RWPE1 (cell line): ENCODE data around the gene RNU7-1.

Experiments
- CTCF ChIA-PET: fragments of 350-600 bp; sonication (Branson Sonifier 250); formaldehyde crosslinking; extraction: SDS; loops from one replicate; lab custom pipeline; 2021; lab: Yijun Ruan, JAX
- POLR2A ChIA-PET: fragments of 400-600 bp; formaldehyde crosslinking; extraction: SDS; loops from one replicate; lab custom pipeline; 2020; ENCODE audit warnings: antibody characterized with exemption; ENCODE audit not compliant: low non-redundant PET; lab: Yijun Ruan, JAX
- DNase-seq: peaks from one replicate; pipeline ENCODE4 v3.0.0; 2012; ENCODE audit warnings: low spot score
- H3K27ac ChIP-seq: fragments of 450-650 bp; 2 replicates; pipeline ENCODE4 v1.5.1; 2017
- TF ChIP-seq, protein P1 (sequence below): fragments of 450-650 bp; conservative IDR thresholded peaks from 2 replicates; pipeline ENCODE4 v1.5.1; 2017; ENCODE audit warnings: low read depth, mild to moderate bottlenecking

RNU7-1 gene

GRCh38 chr12:6925540-6926279, 17.9 kb upstream of the RNU7-1 start:
- CTCF ChIA-PET = interaction anchor here (0.6 to 3.0 kb wide), 6 partner anchors 12 to 187 kb away, joined by 3 to 15 read pairs (median 4); partner anchors contain the start of gene ENO2
- DNase-seq = peak; percentile 74
- TF ChIP-seq, protein P1, sequence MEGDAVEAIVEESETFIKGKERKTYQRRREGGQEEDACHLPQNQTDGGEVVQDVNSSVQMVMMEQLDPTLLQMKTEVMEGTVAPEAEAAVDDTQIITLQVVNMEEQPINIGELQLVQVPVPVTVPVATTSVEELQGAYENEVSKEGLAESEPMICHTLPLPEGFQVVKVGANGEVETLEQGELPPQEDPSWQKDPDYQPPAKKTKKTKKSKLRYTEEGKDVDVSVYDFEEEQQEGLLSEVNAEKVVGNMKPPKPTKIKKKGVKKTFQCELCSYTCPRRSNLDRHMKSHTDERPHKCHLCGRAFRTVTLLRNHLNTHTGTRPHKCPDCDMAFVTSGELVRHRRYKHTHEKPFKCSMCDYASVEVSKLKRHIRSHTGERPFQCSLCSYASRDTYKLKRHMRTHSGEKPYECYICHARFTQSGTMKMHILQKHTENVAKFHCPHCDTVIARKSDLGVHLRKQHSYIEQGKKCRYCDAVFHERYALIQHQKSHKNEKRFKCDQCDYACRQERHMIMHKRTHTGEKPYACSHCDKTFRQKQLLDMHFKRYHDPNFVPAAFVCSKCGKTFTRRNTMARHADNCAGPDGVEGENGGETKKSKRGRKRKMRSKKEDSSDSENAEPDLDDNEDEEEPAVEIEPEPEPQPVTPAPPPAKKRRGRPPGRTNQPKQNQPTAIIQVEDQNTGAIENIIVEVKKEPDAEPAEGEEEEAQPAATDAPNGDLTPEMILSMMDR = no peak
- POLR2A ChIA-PET = interaction anchor here (0.6 to 1.5 kb wide), 7 partner anchors 12 to 53 kb away, joined by 3 to 5 read pairs (median 3); partner anchors contain the start of genes C12orf57, RNU7-1 and SPSB2
- H3K27ac ChIP-seq = peak overlapping the region; percentile 98

- ChIA-PET POLR2A (no interaction called here), CTCF (interaction anchor here (0.6 to 3.0 kb wide), 3 partner anchors 10 to 227 kb away, joined by 3 to 15 read pairs (median 7); partner anchors contain the start of gene RNU7-1)
- peak within 1 kb of the TSS; percentile 98 for H3K27ac ChIP-seq
- DNase-seq = no peak
- TF ChIP-seq, protein P1 = no peak
Measured at GRCh38 chr12:6927379-6928021, 16.1 kb upstream of the RNU7-1 start, which contains the start of gene ATN1. Gene ATN1, plus strand, starts transcription at chr12:6927959. Its CDS starts 6,043 bp downstream, at chr12:6934002.

DNA sequence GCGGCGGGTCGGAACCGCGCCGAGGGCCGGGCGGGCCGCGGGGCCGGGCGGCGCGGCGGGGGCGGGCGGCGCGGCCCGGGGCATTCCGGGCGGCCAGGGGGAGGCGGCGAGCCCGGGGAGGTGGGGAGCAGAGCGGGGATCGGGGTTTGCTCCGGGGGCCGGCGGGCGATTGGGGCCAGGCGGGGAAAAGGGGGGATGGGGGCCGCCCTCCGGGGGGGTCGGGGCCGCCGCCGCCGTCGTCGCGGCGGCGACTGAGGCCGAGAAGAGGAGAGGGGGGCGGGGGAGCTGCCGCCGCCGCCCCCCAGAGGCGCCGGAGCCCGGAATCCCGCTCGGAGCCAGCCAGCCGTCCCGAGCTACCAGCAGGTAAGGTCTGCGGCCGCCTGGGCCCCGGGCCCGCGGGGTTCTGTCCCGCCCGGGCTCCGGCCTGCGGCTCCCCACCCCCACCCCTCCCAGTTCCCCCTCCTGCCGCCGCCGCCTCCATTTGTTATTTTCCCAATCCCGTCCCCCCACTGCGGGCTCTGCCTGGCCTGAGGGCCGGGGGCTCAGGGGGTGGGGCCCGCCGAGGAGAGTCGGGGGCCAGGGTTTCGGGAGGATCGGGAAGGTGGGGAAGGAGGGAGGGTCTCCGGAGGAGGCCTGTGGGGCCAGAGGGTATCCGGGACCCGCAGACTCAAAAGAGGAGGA, 15.5 kb upstream of the RNU7-1 start:
- DNase-seq = no peak
- ChIA-PET POLR2A (interaction anchor here (0.7 to 1.2 kb wide), 2 partner anchors 34 to 37 kb away, joined by 4 to 5 read pairs; no protein-coding TSS in a partner anchor), CTCF (no interaction called here)
- H3K27ac ChIP-seq = peak overlapping the region; percentile 98
- TF ChIP-seq, protein P1 = no peak

GRCh38 chr12:6928703-6929407, 14.8 kb upstream of the RNU7-1 start:
- peak overlapping the region; percentile 98 for H3K27ac ChIP-seq
- ChIA-PET POLR2A (interaction anchor here (0.7 to 1.2 kb wide), 2 partner anchors 33 to 38 kb away, joined by 4 to 5 read pairs; no protein-coding TSS in a partner anchor), CTCF (interaction anchor here (1.1 to 1.2 kb wide), 2 partner anchors 9 to 56 kb away, joined by 3 read pairs; partner anchors contain the start of gene SPSB2)
- DNase-seq = no peak
- TF ChIP-seq, protein P1 = no peak

DNA sequence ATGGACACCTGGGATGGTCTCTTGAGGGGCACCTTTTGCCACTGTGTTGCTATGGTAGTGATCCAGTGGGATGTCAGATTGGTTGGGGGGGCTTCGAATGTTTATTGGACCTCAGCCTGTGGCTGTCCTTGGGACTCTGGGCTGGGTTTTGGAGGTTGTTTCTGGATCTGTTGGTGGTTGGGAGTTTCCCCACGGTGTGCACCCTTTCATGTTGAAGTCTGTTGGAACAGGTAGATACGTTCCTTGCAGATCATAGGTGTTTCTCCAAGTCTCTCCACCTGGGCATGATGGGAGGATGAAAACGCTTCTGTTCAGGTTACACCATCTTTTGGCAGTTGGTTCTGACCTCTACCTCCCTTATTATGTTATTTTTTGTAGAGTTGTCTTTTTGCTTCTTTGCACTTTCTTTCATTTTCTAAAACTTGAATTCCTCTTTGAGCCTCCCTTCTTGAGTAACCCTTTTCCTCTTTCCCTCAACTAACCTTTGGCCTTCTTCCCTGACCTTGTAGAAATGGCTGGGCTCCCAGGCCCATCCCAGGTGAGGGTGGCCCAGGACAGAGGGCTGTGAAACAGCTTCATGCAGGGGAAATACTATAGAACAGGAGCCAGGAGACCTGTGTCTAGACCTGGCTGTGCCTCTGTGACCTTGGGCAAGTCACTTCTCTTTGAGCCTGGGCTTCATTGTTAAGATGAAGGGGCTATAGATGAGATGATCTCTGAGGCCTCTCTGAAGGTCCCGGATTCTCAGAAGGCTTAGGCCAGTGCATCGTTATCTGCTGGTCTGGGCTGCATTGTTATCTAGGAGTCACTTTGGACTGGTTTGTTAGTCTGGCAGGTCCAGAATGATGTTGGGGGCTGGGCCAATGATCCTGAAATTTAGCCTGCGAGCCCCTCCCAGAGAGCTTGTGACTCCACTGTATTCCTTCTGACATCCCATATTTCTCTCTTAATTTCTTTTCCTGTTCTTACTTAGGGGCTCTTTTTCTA, 13.9 kb upstream of the RNU7-1 start:
- CTCF ChIA-PET = interaction anchor here (1.1 to 1.2 kb wide), 2 partner anchors 8 to 57 kb away, joined by 3 read pairs; partner anchors contain the start of gene SPSB2
- POLR2A ChIA-PET = interaction anchor here (1.2 kb wide), 1 partner anchor 33 kb away, joined by 5 read pairs; no protein-coding TSS in a partner anchor
- peak overlapping the region; percentile 98 for H3K27ac ChIP-seq
- no peak for DNase-seq
- TF ChIP-seq, protein P1 = no peak
